OCI-LY7 (cell line): Measurements from ENCODE around the gene LDLRAP1. TPM values are rescaled to one million over a fixed set of nuclear protein-coding genes. Genes with fewer than 3 reads are reported as not detected.
A peak's percentile ranks its signal among the peaks of the same experiment; 100 is the strongest.

Source experiments
- BruUV-seq: library from RNA; stranded (reverse); fragments of 400-500 nt; replicated peaks from 2 replicates; lab custom pipeline; 2021; lab: Mats Ljungman, UMichigan
- CTCF ChIA-PET: fragments of 300-600 bp; sonication (Branson Sonifier 250); formaldehyde crosslinking; loops from one replicate; lab custom pipeline; 2022; ENCODE audit warnings: antibody characterized with exemption; ENCODE audit not compliant: unreplicated experiment; lab: Charles Lee
- POLR2A ChIA-PET: fragments of 300-600 bp; sonication (Branson Sonifier 250); formaldehyde crosslinking; loops from one replicate; lab custom pipeline; 2022; ENCODE audit warnings: antibody characterized with exemption; lab: Charles Lee
- DNase-seq: peaks from one replicate; pipeline ENCODE4 v3.0.0-alpha.2; 2015; ENCODE audit warnings: low spot score
- H2AFZ ChIP-seq: fragments of 200-600 bp; sonication (generic), shearing (Covaris generic); 2 replicates; pipeline ENCODE4 v1.6.1; 2014; ENCODE audit warnings: mild to moderate bottlenecking, antibody characterized with exemption, low read length, moderate library complexity
- H3K27ac ChIP-seq: fragments of 200-600 bp; sonication (generic); 2 replicates; pipeline ENCODE4 v1.5.1; 2014; ENCODE audit warnings: mixed run types, low read depth, mild to moderate bottlenecking, moderate library complexity, low read length, inconsistent platforms; ENCODE audit not compliant: poor library complexity, severe bottlenecking
- H3K36me3 ChIP-seq: fragments of 200-600 bp; sonication (generic); 2 replicates; pipeline ENCODE4 v1.6.1; 2014; ENCODE audit warnings: mild to moderate bottlenecking, antibody characterized with exemption, low read length, moderate library complexity, mixed read lengths; ENCODE audit not compliant: insufficient read depth
- H3K4me1 ChIP-seq: fragments of 200-600 bp; sonication (generic); 2 replicates; pipeline ENCODE4 v1.5.1; 2014; ENCODE audit warnings: mild to moderate bottlenecking, low read length; ENCODE audit not compliant: insufficient read depth, poor library complexity, severe bottlenecking
- H3K4me2 ChIP-seq: fragments of 200-600 bp; sonication (generic); 2 replicates; pipeline ENCODE4 v1.6.1; 2014; ENCODE audit warnings: mild to moderate bottlenecking, low read length
- H3K4me3 ChIP-seq: fragments of 200-600 bp; sonication (generic); 2 replicates; pipeline ENCODE4 v1.5.1; 2014; ENCODE audit warnings: mild to moderate bottlenecking, low read depth, low read length; ENCODE audit not compliant: poor library complexity, severe bottlenecking
- H3K79me2 ChIP-seq: fragments of 200-600 bp; sonication (generic); 2 replicates; pipeline ENCODE4 v1.6.1; 2016; ENCODE audit warnings: low read depth, mild to moderate bottlenecking, low read length, moderate library complexity, mixed read lengths; ENCODE audit not compliant: insufficient read depth
- H3K9me2 ChIP-seq: fragments of 200-600 bp; sonication (generic); 2 replicates; pipeline ENCODE4 v1.6.1; 2016; ENCODE audit warnings: mild to moderate bottlenecking, low read length, mixed read lengths; ENCODE audit not compliant: insufficient read depth
- H3K9me3 ChIP-seq: fragments of 200-600 bp; sonication (generic); 2 replicates; pipeline ENCODE4 v1.6.1; 2014; ENCODE audit warnings: mild to moderate bottlenecking, mixed run types, low read length, mixed read lengths
- H4K20me1 ChIP-seq: fragments of 200-600 bp; sonication (generic); 2 replicates; pipeline ENCODE4 v1.6.1; 2014; ENCODE audit warnings: mild to moderate bottlenecking, antibody characterized with exemption, low read length, moderate library complexity, mixed read lengths; ENCODE audit not compliant: insufficient read depth
- EZH2phosphoT487 ChIP-seq: fragments of 200-600 bp; sonication (generic); IDR thresholded peaks from 2 replicates; pipeline ENCODE4 v1.6.1; 2018; ENCODE audit warnings: low read depth, borderline replicate concordance, mild to moderate bottlenecking, mixed run types, antibody characterized with exemption, low read length, moderate library complexity, mixed read lengths
- intact Hi-C: fragments of 100-400 bp; cut with micrococcal nuclease; formaldehyde crosslinking; loops from one replicate; pipeline ENCODE4 v1.10.0; 2022; ENCODE audit not compliant: unreplicated experiment
- total RNA-seq, 2 experiments: library from RNA; depleted of rRNA in 1 of 2; stranded (reverse); fragments of >200 nt in 1 of 2; shearing (Covaris generic) in 1 of 2; gene quantifications; 2 replicates each; pipeline ENCODE4 v1.2.3, GENCODE V29; 2014 to 2022
- TF ChIP-seq, protein P1 (sequence below): fragments of 200-600 bp; sonication (generic); conservative IDR thresholded peaks from 2 replicates; pipeline ENCODE4 v1.5.1; 2014; ENCODE audit warnings: mild to moderate bottlenecking, antibody characterized with exemption, low read length, moderate library complexity, mixed read lengths

The LDLRAP1 gene
- total RNA-seq, 2 experiments from 2014 or later = 14.9 to 36.2 TPM

DNA sequence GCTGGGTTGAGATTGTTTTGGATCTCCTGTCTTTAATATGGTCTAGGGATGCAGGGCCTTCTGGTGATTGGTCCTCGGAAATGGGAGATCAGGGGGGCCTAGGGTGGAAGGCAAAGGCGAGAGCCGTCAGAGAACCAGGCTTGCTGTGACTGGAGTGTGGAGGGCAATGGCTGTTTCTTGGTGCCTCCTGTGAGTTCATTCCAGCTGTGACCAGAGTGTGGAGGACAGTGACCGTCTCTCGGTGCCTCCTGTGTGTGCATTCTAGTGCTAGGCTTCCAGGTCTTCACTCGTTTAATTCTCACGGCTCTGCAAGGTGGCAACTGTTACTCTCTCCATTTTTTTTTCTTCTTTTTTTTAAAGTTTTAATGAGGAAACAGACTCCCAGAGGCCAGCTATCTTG lies 14.1 kb downstream of the LDLRAP1 start:
- Histone ChIP-seq H3K9me2 (no peaks in the 10 kb centered on the region), H2AFZ (no peak overlapping the region), H3K4me1 (peaks cover 42% of the 10 kb centered on the region), H4K20me1 (no peaks in the 10 kb centered on the region), H3K36me3 (peaks cover 27% of the 10 kb centered on the region), H3K27ac (no peak overlapping the region), H3K79me2 (no peaks in the 10 kb centered on the region), H3K9me3 (no peaks in the 10 kb centered on the region), H3K4me2 (no peak overlapping the region), H3K4me3 (no peak overlapping the region)
- intact Hi-C loops = no loop called here
- ChIA-PET POLR2A (no interaction called here), CTCF (no interaction called here)
- TF ChIP-seq, protein P1, sequence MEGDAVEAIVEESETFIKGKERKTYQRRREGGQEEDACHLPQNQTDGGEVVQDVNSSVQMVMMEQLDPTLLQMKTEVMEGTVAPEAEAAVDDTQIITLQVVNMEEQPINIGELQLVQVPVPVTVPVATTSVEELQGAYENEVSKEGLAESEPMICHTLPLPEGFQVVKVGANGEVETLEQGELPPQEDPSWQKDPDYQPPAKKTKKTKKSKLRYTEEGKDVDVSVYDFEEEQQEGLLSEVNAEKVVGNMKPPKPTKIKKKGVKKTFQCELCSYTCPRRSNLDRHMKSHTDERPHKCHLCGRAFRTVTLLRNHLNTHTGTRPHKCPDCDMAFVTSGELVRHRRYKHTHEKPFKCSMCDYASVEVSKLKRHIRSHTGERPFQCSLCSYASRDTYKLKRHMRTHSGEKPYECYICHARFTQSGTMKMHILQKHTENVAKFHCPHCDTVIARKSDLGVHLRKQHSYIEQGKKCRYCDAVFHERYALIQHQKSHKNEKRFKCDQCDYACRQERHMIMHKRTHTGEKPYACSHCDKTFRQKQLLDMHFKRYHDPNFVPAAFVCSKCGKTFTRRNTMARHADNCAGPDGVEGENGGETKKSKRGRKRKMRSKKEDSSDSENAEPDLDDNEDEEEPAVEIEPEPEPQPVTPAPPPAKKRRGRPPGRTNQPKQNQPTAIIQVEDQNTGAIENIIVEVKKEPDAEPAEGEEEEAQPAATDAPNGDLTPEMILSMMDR = no peak
- no peak for TF ChIP-seq EZH2phosphoT487
- no peak for DNase-seq
- BruUV-seq = no TSS peak

DNA sequence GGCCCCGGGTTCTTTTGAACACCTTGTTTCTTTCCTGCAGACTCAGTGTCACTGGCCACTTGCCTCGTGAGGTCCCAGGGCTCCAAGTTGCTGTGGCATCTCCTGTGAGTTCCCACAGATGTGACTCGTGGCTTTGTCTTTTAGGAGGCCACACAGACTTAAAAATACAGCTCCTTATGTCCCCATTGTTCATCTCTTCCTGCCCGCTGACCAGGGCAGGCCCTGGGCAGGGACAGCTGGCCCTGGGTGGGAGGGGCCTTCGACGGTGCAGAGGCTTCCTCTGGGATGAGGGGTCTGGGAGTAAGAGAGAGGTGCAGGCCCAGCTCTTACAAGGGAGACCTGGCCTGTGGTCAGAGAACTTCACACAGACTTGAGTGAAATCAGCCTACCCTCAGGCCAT lies 15.6 kb downstream of the LDLRAP1 start:
- H3K4me2 ChIP-seq = no peak overlapping the region
- TF ChIP-seq, protein P1 = no peak
- no peak for TF ChIP-seq EZH2phosphoT487
- intact Hi-C loops = no loop called here
- H3K27ac ChIP-seq = peak overlapping the region; percentile 85
- ChIA-PET CTCF (no interaction called here), POLR2A (interaction anchor here (1.0 kb wide), 1 partner anchor 253 kb away, joined by 3 read pairs; no protein-coding TSS in a partner anchor)
- H3K36me3 ChIP-seq = peaks cover 32% of the 10 kb centered on the region
- no peaks in the 10 kb centered on the region for H3K9me3 ChIP-seq
- peaks cover 55% of the 10 kb centered on the region for H3K4me1 ChIP-seq
- no peaks in the 10 kb centered on the region for H3K9me2 ChIP-seq
- H4K20me1 ChIP-seq = no peaks in the 10 kb centered on the region
- no peak for DNase-seq
- no TSS peak for BruUV-seq
- no peak overlapping the region for H3K4me3 ChIP-seq
- 0 out of 2 replicates have a peak, but pooled peaks cover 4% of the 10 kb centered on the region for H3K79me2 ChIP-seq
- H2AFZ ChIP-seq = no peak overlapping the region

DNA sequence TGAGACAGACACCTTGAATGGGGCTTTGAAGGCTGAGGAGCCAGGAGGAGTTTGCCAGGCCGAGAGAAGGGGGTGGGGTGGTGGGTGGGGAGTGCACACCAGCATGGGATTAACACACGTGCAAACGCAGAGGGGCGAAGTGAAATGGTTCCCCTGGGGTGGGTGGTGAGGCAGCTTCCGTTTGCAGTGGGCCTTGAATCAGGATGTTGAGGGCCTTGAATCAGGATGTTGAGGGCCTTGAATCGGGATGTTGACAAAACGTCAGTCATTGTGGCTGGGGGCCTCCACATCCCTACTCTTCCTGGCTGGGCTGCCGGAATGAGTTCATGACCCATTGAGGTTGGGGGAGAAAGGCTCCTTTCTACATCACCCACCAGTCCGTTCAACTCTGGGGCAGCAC lies 16.6 kb downstream of the LDLRAP1 start:
- H4K20me1 ChIP-seq = no peaks in the 10 kb centered on the region
- CTCF ChIA-PET = no interaction called here
- intact Hi-C loops = loop anchor here (5.0 kb wide), 1 partner anchor 57 kb away; the partner anchor contains the start of gene MAN1C1
- no peaks in the 10 kb centered on the region for H3K9me2 ChIP-seq
- H3K4me3 ChIP-seq = peak overlapping the region; percentile 13
- no TSS peak for BruUV-seq
- H3K36me3 ChIP-seq = peaks cover 36% of the 10 kb centered on the region
- no peak overlapping the region for H2AFZ ChIP-seq
- H3K4me1 ChIP-seq = peaks cover 64% of the 10 kb centered on the region
- DNase-seq = peak; percentile 71
- no peaks in the 10 kb centered on the region for H3K9me3 ChIP-seq
- peak overlapping the region; percentile 77 for H3K4me2 ChIP-seq
- TF ChIP-seq, protein P1 = no peak
- no peak for TF ChIP-seq EZH2phosphoT487
- 0 out of 2 replicates have a peak, but pooled peaks cover 4% of the 10 kb centered on the region for H3K79me2 ChIP-seq
- peak overlapping the region; percentile 85 for H3K27ac ChIP-seq
- POLR2A ChIA-PET = no interaction called here
